Smooth muscle cell (in vitro differentiated cells): ENCODE measurements around the gene PTCD2. TPM values are rescaled to one million over a fixed set of nuclear protein-coding genes. Genes with fewer than 3 reads are reported as not detected.

Source experiments
- DNase-seq: peaks from one replicate; lab custom pipeline; 2025; ENCODE audit not compliant: unreplicated experiment; lab: John Stamatoyannopoulos, UW
- H2AFZ ChIP-seq: fragments of 200-600 bp; sonication (generic); 2 replicates; pipeline ENCODE4 v1.6.0; 2016; ENCODE audit warnings: antibody characterized with exemption, low read depth, mild to moderate bottlenecking
- H3F3A ChIP-seq: fragments of 200-600 bp; sonication (generic); 2 replicates; pipeline ENCODE4 v1.6.0; 2017; ENCODE audit warnings: antibody characterized with exemption, low read depth
- H3K27ac ChIP-seq: fragments of 200-600 bp; sonication (generic); 2 replicates; pipeline ENCODE4 v1.5.1; 2016; ENCODE audit warnings: low read depth, mild to moderate bottlenecking
- H3K27me3 ChIP-seq: fragments of 200-600 bp; sonication (generic); 2 replicates; pipeline ENCODE4 v1.6.1; 2016; ENCODE audit warnings: low read depth, mild to moderate bottlenecking
- H3K36me3 ChIP-seq: fragments of 200-600 bp; sonication (generic); 2 replicates; pipeline ENCODE4 v1.5.1; 2016; ENCODE audit warnings: low read depth
- H3K4me1 ChIP-seq: fragments of 200-600 bp; sonication (generic); 2 replicates; pipeline ENCODE4 v1.5.1; 2016; ENCODE audit warnings: low read depth
- H3K4me2 ChIP-seq: fragments of 200-600 bp; sonication (generic); 2 replicates; pipeline ENCODE4 v1.6.0; 2016; ENCODE audit warnings: mild to moderate bottlenecking
- H3K4me3 ChIP-seq: fragments of 200-600 bp; sonication (generic); 2 replicates; pipeline ENCODE4 v1.5.1; 2016; ENCODE audit warnings: mild to moderate bottlenecking
- H3K79me2 ChIP-seq: fragments of 200-600 bp; sonication (generic); 2 replicates; pipeline ENCODE4 v1.6.0; 2016; ENCODE audit warnings: low read depth, mild to moderate bottlenecking
- H3K9ac ChIP-seq: fragments of 200-600 bp; sonication (generic); 2 replicates; pipeline ENCODE4 v1.6.0; 2016; ENCODE audit warnings: low read depth
- H3K9me3 ChIP-seq: fragments of 200-600 bp; sonication (generic); replicated peaks from 2 replicates; pipeline ENCODE4 v1.5.1; 2016; ENCODE audit warnings: low read depth
- H4K20me1 ChIP-seq: fragments of 200-600 bp; sonication (generic); 2 replicates; pipeline ENCODE4 v1.6.0; 2016; ENCODE audit warnings: low read depth
- WGBS: methylation state at CpG from one replicate; pipeline ENCODE4 v1.1.7; 2016; ENCODE audit warnings: low lambda C conversion rate; 5-methylcytosine and 5-hydroxymethylcytosine counted together
- polyA plus RNA-seq: library from polyadenylated mRNA; unstranded; fragments of >200 nt; fragmentation: Nextera tagmentation; extraction: Ambion mirVana; gene quantifications from 2 replicates; pipeline ENCODE4 v1.2.1, GENCODE V29; 2016
- total RNA-seq: library from RNA; depleted of rRNA; stranded (reverse); fragments of >200 nt; gene quantifications from 2 replicates; pipeline ENCODE4 v1.2.3, GENCODE V29; 2014
- TF ChIP-seq, protein P1 (sequence below): fragments of 200-600 bp; sonication (generic); IDR thresholded peaks from 2 replicates; pipeline ENCODE4 v1.5.1; 2017; ENCODE audit warnings: borderline replicate concordance, mild to moderate bottlenecking, antibody characterized with exemption; ENCODE audit not compliant: insufficient read depth, poor library complexity, severe bottlenecking

The PTCD2 gene
- total and polyA plus RNA-seq, 2 experiments from 2014 or later = 6.3 to 8.5 TPM

DNA sequence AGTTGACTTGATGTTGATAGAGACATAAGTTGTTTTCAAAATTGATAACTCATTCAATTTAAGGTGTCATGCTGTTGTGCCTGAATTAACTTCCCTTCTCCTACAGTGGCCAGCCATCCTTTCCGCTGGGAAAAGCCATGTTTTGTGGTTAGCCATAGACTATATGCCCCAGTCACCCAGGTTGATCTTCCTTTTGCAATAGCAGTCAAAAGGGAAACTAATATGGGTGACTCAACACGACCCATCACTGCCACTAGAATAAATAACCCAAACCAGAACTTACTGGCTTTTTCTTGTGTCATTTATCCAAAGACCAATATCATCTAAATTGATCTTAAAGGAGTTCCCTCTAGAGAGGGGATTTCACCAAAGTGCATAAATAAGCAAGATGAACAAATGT, 87.4 kb downstream of the PTCD2 start:
- Histone ChIP-seq H2AFZ (no peak overlapping the region), H3K36me3 (no peaks in the 10 kb centered on the region), H3K4me2 (no peak overlapping the region), H3K4me3 (no peak overlapping the region), H3K79me2 (no peaks in the 10 kb centered on the region), H3K9ac (no peak overlapping the region), H4K20me1 (no peaks in the 10 kb centered on the region), H3F3A (no peaks in the 10 kb centered on the region), H3K27ac (no peak overlapping the region), H3K4me1 (no peaks in the 10 kb centered on the region), H3K9me3 (no peaks in the 10 kb centered on the region), H3K27me3 (no peaks in the 10 kb centered on the region)
- WGBS = 91% methylated on average over 2 of the region's 2 CpGs
- no peak for DNase-seq
- TF ChIP-seq, protein P1, sequence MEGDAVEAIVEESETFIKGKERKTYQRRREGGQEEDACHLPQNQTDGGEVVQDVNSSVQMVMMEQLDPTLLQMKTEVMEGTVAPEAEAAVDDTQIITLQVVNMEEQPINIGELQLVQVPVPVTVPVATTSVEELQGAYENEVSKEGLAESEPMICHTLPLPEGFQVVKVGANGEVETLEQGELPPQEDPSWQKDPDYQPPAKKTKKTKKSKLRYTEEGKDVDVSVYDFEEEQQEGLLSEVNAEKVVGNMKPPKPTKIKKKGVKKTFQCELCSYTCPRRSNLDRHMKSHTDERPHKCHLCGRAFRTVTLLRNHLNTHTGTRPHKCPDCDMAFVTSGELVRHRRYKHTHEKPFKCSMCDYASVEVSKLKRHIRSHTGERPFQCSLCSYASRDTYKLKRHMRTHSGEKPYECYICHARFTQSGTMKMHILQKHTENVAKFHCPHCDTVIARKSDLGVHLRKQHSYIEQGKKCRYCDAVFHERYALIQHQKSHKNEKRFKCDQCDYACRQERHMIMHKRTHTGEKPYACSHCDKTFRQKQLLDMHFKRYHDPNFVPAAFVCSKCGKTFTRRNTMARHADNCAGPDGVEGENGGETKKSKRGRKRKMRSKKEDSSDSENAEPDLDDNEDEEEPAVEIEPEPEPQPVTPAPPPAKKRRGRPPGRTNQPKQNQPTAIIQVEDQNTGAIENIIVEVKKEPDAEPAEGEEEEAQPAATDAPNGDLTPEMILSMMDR = no peak

DNA sequence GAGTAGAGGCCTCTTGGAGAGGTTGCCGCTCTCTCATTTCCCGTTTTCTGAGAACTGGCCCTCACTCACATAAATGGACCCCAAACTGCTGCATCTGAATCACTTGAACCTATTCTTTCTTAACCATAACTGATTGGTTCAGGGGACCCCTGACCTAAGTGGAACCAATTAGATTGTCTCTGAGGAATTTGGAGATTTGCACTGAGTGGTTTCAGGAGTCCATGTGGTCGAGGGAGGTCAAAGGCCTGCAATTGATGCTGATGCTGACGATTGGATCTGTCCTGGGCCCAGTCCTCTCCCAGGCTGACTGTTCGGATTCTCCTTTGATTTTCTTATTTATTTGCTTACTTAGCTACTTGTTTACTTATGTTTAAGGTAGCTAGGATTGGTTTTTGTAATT, 88.0 kb downstream of the PTCD2 start:
- H2AFZ ChIP-seq = peak overlapping the region; percentile 66
- H3K9me3 ChIP-seq = no peaks in the 10 kb centered on the region

DNA sequence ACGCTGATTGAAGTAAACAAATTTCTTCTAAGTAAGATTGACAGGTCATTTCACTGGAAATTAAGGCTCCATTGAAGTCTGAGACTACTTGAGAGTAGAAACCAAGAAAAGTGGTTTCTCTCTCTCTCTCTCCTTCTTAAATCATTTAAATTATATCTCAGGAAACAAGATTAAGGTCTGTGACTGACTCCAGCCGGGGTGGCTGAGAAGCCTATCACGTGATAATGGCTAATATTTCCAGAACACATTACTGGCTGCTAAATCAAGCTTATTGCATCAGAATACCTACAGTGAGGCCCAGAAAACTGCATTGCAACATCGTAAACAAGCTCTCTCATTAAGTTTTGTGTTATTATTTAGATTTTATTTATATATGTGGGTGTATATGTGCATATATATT, 88.4 kb downstream of the PTCD2 start:
- Histone ChIP-seq H3K4me2 (no peak overlapping the region), H3K4me1 (no peaks in the 10 kb centered on the region), H3K36me3 (no peaks in the 10 kb centered on the region), H3K9me3 (no peaks in the 10 kb centered on the region), H3K27me3 (no peaks in the 10 kb centered on the region), H3K4me3 (no peak overlapping the region), H2AFZ (peak overlapping the region; percentile 66), H3K79me2 (no peaks in the 10 kb centered on the region), H3K9ac (no peak overlapping the region), H3K27ac (no peak overlapping the region), H3F3A (no peaks in the 10 kb centered on the region), H4K20me1 (no peaks in the 10 kb centered on the region)
- 56% methylated on average over 4 of the region's 4 CpGs for WGBS
- no peak for DNase-seq
- TF ChIP-seq, protein P1 = no peak

More for the DNA sequence above, 88.0 kb downstream of the PTCD2 start:
- H3F3A ChIP-seq = no peaks in the 10 kb centered on the region
- H3K27ac ChIP-seq = no peak overlapping the region
- 93% methylated on average over 5 of the region's 5 CpGs for WGBS
- no peaks in the 10 kb centered on the region for H4K20me1 ChIP-seq
- H3K36me3 ChIP-seq = no peaks in the 10 kb centered on the region
- no peaks in the 10 kb centered on the region for H3K4me1 ChIP-seq
- no peak for DNase-seq
- no peak overlapping the region for H3K4me2 ChIP-seq
- no peak overlapping the region for H3K9ac ChIP-seq
- no peaks in the 10 kb centered on the region for H3K27me3 ChIP-seq
- no peaks in the 10 kb centered on the region for H3K79me2 ChIP-seq
- TF ChIP-seq, protein P1 = no peak
- no peak overlapping the region for H3K4me3 ChIP-seq

DNA sequence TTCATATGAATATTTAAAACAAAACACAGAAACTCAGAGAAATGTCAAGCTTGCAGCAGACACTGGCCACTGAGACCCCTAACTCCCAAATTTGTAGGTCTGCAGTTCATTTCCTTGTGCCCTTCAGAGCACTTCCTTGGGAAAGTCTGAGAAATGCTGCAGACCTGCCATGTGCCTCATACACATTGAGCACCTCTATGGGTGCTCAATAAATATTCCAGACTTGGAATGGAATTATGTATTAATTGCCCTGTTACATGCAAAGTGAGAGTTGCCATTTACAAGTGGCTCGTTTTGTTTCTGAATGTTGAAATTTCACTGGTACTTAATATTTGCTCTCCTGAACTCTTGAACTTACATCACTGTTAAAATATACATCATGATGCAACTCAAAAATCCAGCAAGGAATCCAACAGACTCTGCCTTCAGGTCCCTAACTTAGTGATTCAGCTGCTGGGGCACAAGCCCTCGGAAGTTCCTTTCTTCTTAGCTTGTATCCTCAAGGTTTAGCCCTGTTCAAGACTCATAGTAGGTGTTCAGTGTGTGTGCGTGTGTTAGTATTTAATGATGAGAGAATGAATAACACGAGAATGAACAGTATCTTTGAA, 90.6 kb downstream of the PTCD2 start:
- no peak for DNase-seq
- Histone ChIP-seq H2AFZ (no peak overlapping the region), H3F3A (no peaks in the 10 kb centered on the region), H3K27me3 (no peaks in the 10 kb centered on the region), H3K4me1 (no peaks in the 10 kb centered on the region), H3K4me3 (no peak overlapping the region), H3K27ac (no peak overlapping the region), H3K79me2 (no peaks in the 10 kb centered on the region), H3K4me2 (no peak overlapping the region), H3K9me3 (no peaks in the 10 kb centered on the region), H3K9ac (no peak overlapping the region), H4K20me1 (no peaks in the 10 kb centered on the region), H3K36me3 (no peaks in the 10 kb centered on the region)
- WGBS = 73% methylated on average over 4 of the region's 4 CpGs
- TF ChIP-seq, protein P1 = no peak
